ENCODE data around the gene GAREM1.

GAREM1 gene

DNA sequence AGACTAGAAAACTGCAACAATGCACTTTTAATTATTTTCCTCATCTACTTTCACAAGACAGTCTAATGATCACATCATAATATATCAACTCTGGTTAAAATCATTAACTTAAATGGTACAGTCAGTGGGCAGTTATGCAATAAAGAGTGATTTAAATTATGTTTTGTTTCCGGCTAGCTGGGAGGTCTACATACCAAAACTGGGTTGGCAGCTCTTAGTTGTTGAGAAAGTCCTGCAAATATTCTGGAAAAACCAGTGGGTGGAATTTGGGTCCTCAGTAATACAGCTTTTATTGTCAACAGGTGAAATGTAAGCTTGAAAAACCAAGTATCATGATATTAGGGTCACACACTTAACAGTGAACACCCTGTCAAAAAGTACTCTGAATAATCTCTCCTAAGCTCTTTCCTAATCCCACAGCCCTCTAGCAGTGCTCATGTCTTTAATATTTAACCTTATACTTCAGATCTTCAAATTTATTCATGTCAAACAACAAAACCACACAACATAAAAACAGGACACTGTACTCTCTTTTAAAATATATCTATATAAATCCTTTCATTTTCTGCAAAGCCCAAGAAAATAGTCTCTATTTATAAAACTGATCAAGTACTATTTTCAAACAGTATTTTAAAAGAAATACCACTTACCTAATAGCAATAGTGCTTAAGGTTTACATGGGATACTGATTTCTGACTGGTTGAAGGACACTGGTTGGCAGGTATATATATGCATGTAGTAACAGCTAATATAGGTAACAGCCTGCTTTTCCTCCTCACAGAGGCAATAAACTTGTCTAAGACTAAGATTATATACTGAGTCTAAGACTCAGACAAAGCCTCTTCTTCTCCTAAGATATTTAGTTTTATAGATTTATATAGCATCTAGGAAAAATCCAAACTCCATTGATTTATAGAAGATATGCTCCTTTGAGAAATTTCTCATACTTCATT lies 103.8 kb downstream of the GAREM1 start:
- Histone ChIP-seq H4K20me1 (ENCODE audit: insufficient read depth, low read length) (no peaks in the 10 kb centered on the region), H3K9ac (ENCODE audit: low read length) (no peak overlapping the region), H2AFZ (ENCODE audit: low read depth, low read length) (no peak overlapping the region), H3K36me3 (replicated peaks; ENCODE audit: low read depth, low read length) (no peaks in the 10 kb centered on the region), H3K4me3 (ENCODE audit: low read length) (no peak overlapping the region), H3K27ac (ENCODE audit: low read length) (no peak overlapping the region), H3K4me1 (ENCODE audit: low read length) (peaks cover 11% of the 10 kb centered on the region), H3K27me3 (ENCODE audit: low read depth, low read length) (no peaks in the 10 kb centered on the region), H3K4me2 (ENCODE audit: low read length) (no peak overlapping the region), H3K79me2 (ENCODE audit: low read length) (no peaks in the 10 kb centered on the region), H3K9me3 (ENCODE audit: insufficient read depth, low read length) (no peaks in the 10 kb centered on the region)
- TF ChIP-seq, protein P1, sequence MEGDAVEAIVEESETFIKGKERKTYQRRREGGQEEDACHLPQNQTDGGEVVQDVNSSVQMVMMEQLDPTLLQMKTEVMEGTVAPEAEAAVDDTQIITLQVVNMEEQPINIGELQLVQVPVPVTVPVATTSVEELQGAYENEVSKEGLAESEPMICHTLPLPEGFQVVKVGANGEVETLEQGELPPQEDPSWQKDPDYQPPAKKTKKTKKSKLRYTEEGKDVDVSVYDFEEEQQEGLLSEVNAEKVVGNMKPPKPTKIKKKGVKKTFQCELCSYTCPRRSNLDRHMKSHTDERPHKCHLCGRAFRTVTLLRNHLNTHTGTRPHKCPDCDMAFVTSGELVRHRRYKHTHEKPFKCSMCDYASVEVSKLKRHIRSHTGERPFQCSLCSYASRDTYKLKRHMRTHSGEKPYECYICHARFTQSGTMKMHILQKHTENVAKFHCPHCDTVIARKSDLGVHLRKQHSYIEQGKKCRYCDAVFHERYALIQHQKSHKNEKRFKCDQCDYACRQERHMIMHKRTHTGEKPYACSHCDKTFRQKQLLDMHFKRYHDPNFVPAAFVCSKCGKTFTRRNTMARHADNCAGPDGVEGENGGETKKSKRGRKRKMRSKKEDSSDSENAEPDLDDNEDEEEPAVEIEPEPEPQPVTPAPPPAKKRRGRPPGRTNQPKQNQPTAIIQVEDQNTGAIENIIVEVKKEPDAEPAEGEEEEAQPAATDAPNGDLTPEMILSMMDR (IDR thresholded peaks at IDR 0.05; ENCODE audit: low read depth, low read length), result no peak
- TF ChIP-seq EZH2phosphoT487 (IDR thresholded peaks at IDR 0.05; ENCODE audit: low read depth), result no peak

DNA sequence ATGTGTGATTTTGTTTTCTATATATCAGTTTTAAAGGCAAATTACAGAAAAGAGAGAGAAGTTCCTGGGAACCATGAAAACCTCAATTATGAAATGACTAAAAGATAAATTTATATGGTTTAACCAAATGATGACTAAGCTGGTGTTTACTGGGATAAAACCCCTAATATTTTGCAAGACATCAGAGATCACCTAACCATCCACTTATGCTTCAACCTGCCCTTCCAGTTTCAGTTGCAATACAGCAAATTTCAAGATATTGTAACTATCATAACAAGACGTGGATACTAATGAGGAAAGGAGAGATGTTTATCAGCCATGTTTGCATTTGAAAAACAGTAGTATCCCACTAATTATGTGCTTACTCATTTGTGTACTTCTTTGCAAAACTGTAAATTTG lies 108.2 kb downstream of the GAREM1 start:
- Histone ChIP-seq H2AFZ (ENCODE audit: low read depth, low read length) (no peak overlapping the region), H4K20me1 (ENCODE audit: insufficient read depth, low read length) (no peaks in the 10 kb centered on the region), H3K4me3 (ENCODE audit: low read length) (no peak overlapping the region), H3K79me2 (ENCODE audit: low read length) (no peaks in the 10 kb centered on the region), H3K4me2 (ENCODE audit: low read length) (no peak overlapping the region), H3K4me1 (ENCODE audit: low read length) (peaks cover 28% of the 10 kb centered on the region), H3K36me3 (replicated peaks; ENCODE audit: low read depth, low read length) (no peaks in the 10 kb centered on the region), H3K27ac (ENCODE audit: low read length) (no peak overlapping the region), H3K9ac (ENCODE audit: low read length) (no peak overlapping the region), H3K27me3 (ENCODE audit: low read depth, low read length) (no peaks in the 10 kb centered on the region), H3K9me3 (ENCODE audit: insufficient read depth, low read length) (no peaks in the 10 kb centered on the region)
- TF ChIP-seq EZH2phosphoT487 (IDR thresholded peaks at IDR 0.05; ENCODE audit: low read depth), result no peak
- TF ChIP-seq, protein P1 (IDR thresholded peaks at IDR 0.05; ENCODE audit: low read depth, low read length), result no peak

DNA sequence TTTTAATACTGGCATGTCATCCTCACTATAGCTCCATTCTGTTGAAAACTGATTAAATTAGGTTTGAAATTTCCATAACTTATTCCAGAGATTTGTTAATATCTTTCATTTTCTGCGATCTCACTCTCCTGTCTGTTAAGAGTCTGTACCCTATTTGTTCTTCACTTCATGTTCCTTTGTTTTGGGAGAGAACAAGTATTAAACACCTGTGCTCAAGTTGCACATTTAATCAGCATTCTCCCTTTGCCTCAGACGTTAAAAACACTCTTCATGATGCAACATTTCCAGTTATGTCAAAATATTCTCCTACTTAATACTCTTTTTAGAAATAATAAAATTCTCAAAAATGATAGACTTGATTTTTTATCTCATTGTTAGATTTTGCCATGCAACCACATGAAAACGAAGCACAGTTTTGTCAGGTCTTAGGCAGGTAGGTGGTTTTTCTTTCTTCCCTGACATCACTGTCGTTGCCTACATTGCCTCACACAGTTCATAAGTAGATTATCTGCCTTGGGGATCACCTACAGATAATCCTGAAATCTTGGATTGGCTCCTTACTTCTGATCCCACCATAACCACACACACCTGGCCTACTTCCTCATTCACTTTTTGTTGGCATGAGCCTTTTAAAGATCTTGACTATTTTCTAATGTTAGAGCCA lies 109.9 kb downstream of the GAREM1 start:
- H3K4me3 ChIP-seq (ENCODE audit: low read length), result no peak overlapping the region
- H4K20me1 ChIP-seq (ENCODE audit: insufficient read depth, low read length), result no peaks in the 10 kb centered on the region
- no peak overlapping the region for H3K9ac ChIP-seq (ENCODE audit: low read length)
- no peaks in the 10 kb centered on the region for H3K27me3 ChIP-seq (ENCODE audit: low read depth, low read length)
- TF ChIP-seq, protein P1 (IDR thresholded peaks at IDR 0.05; ENCODE audit: low read depth, low read length), result no peak
- TF ChIP-seq EZH2phosphoT487 (IDR thresholded peaks at IDR 0.05; ENCODE audit: low read depth), result no peak
- H2AFZ ChIP-seq (ENCODE audit: low read depth, low read length), result no peak overlapping the region
- no peaks in the 10 kb centered on the region for H3K9me3 ChIP-seq (ENCODE audit: insufficient read depth, low read length)
- H3K27ac ChIP-seq (ENCODE audit: low read length), result no peak overlapping the region
- H3K4me2 ChIP-seq (ENCODE audit: low read length), result peak overlapping the region; percentile 21; the same call in 1 of the 2 replicates
- H3K79me2 ChIP-seq (ENCODE audit: low read length), result no peaks in the 10 kb centered on the region
- H3K4me1 ChIP-seq (ENCODE audit: low read length), result peaks cover 28% of the 10 kb centered on the region
- no peaks in the 10 kb centered on the region for H3K36me3 ChIP-seq (replicated peaks; ENCODE audit: low read depth, low read length)

DNA sequence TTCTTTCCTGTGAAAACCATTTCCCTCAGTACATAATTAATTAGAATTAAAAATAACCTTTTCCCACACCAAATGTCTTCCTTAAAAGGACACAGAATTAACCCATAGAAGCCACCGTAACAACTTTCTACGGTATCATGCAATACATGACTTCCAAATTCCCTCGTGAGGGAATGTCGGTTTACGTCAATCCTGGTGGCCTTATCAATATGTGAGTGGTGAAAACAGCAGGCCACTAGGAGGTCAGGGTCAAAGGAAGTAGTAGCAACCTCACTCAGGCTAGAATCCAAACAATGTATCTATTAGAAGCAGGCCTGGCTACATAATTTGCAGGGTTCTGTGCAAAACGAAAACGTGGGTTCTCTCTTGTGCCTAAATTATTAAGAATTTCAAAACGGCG lies 112.2 kb downstream of the GAREM1 start:
- Histone ChIP-seq H4K20me1 (ENCODE audit: insufficient read depth, low read length) (no peaks in the 10 kb centered on the region), H3K27ac (ENCODE audit: low read length) (no peak overlapping the region), H3K9me3 (ENCODE audit: insufficient read depth, low read length) (no peaks in the 10 kb centered on the region), H3K4me2 (ENCODE audit: low read length) (no peak overlapping the region), H3K9ac (ENCODE audit: low read length) (no peak overlapping the region), H3K4me3 (ENCODE audit: low read length) (no peak overlapping the region), H3K27me3 (ENCODE audit: low read depth, low read length) (no peaks in the 10 kb centered on the region), H3K4me1 (ENCODE audit: low read length) (peaks cover 30% of the 10 kb centered on the region), H3K79me2 (ENCODE audit: low read length) (no peaks in the 10 kb centered on the region), H3K36me3 (replicated peaks; ENCODE audit: low read depth, low read length) (no peaks in the 10 kb centered on the region), H2AFZ (ENCODE audit: low read depth, low read length) (no peak overlapping the region)
- TF ChIP-seq, protein P1 (IDR thresholded peaks at IDR 0.05; ENCODE audit: low read depth, low read length), result no peak
- no peak for TF ChIP-seq EZH2phosphoT487 (IDR thresholded peaks at IDR 0.05; ENCODE audit: low read depth)
